ENCODE results near the gene PRR36. TPM values are rescaled to one million over a fixed set of nuclear protein-coding genes. Genes with fewer than 3 reads are reported as not detected.
A peak's percentile ranks its signal among the peaks of the same experiment; 100 is the strongest.

Gene PRR36
- total and polyA plus RNA-seq, 2 donors (not counting 1 experiment from before 2014, with no cell fraction given): 0.01 TPM; not detected in 1

- CTCF ChIA-PET: interaction anchor here (1.0 to 1.5 kb wide), 5 partner anchors 18 to 355 kb away, joined by 3 to 5 read pairs (median 5); no protein-coding TSS in a partner anchor
- Mint-ChIP-seq H3K9me3 (ENCODE audit: insufficient read depth) (no peaks in the 10 kb centered on the region), H3K27me3 (peaks cover 8% of the 10 kb centered on the region), H3K4me3 (peak overlapping the region; percentile 29), H3K27ac (no peak overlapping the region), H3K4me1 (peaks cover 38% of the 10 kb centered on the region)
- DNase-seq (no peak), ATAC-seq (ENCODE audit: low read depth) (no peak)
- Histone ChIP-seq H3K4me1 (ENCODE audit: control insufficient read depth in 2 of 2, insufficient read depth in 2 of 2, low read length in 2 of 2) (peaks cover 35 to 41% of the 10 kb centered on the region in 2 donors), H3K4me3 (ENCODE audit: control extremely low read depth in 1 of 5, extremely low read depth in 1 of 5, insufficient read depth in 1 of 5, low read depth in 2 of 5, low read length in 4 of 5) (no peak overlapping the region), H2AFZ (ENCODE audit: insufficient read depth, low read depth, low read length, poor library complexity, severe bottlenecking) (no peak overlapping the region), H3K79me2 (ENCODE audit: control insufficient read depth, insufficient read depth, low read length) (peaks cover 5% of the 10 kb centered on the region), H4K20me1 (ENCODE audit: control insufficient read depth, insufficient read depth, low read length, poor library complexity, severe bottlenecking) (peaks cover 48% of the 10 kb centered on the region), H3K9me3 (ENCODE audit: control extremely low read depth in 1 of 3, control insufficient read depth in 2 of 3, insufficient read depth in 1 of 3, low read length in 2 of 3) (peaks cover 0 to 11% (median 0%) of the 10 kb centered on the region in 3 donors), H3K27ac (ENCODE audit: low read length in 2 of 2) (no peak overlapping the region), H3K36me3 (replicated peaks in 1 of 2; ENCODE audit: control extremely low read depth in 1 of 2, control insufficient read depth in 1 of 2, extremely low read depth in 1 of 2, insufficient read depth in 2 of 2, low read length in 1 of 2) (peaks cover 0 to 13% of the 10 kb centered on the region in 2 experiments), H3K4me2 (replicated peaks; ENCODE audit: low read depth, low read length, poor library complexity, severe bottlenecking) (no peak overlapping the region), H3K9ac (ENCODE audit: low read length) (no peak overlapping the region), H3K27me3 (replicated peaks in 1 of 4; ENCODE audit: control extremely low read depth in 1 of 4, control insufficient read depth in 3 of 4, insufficient read depth in 4 of 4, low read length in 3 of 4) (peaks cover 0 to 12% (median 8%) of the 10 kb centered on the region in 4 experiments)
- intact Hi-C loops (cut with micrococcal nuclease): no loop called here
- TF ChIP-seq EZH2 (IDR thresholded peaks at IDR 0.05; ENCODE audit: borderline replicate concordance, insufficient read depth, low read depth, low read length, poor library complexity, severe bottlenecking): no peak
- TF ChIP-seq, protein P1, sequence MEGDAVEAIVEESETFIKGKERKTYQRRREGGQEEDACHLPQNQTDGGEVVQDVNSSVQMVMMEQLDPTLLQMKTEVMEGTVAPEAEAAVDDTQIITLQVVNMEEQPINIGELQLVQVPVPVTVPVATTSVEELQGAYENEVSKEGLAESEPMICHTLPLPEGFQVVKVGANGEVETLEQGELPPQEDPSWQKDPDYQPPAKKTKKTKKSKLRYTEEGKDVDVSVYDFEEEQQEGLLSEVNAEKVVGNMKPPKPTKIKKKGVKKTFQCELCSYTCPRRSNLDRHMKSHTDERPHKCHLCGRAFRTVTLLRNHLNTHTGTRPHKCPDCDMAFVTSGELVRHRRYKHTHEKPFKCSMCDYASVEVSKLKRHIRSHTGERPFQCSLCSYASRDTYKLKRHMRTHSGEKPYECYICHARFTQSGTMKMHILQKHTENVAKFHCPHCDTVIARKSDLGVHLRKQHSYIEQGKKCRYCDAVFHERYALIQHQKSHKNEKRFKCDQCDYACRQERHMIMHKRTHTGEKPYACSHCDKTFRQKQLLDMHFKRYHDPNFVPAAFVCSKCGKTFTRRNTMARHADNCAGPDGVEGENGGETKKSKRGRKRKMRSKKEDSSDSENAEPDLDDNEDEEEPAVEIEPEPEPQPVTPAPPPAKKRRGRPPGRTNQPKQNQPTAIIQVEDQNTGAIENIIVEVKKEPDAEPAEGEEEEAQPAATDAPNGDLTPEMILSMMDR (IDR thresholded peaks at IDR 0.05): no peak
- POLR2A ChIA-PET: interaction anchor here (1.8 kb wide), 1 partner anchor 20 kb away, joined by 4 read pairs; the partner anchor contains the start of gene TIMM44
- WGBS (ENCODE audit: insufficient coverage): 92% methylated on average over 18 of the region's 31 CpGs
Observed at GRCh38 chr19:7923295-7924191, 49.4 kb upstream of the PRR36 start.

GRCh38 chr19:7922836-7923195 is 48.6 kb upstream of the PRR36 start:
- Histone ChIP-seq H3K4me1 (ENCODE audit: control insufficient read depth in 2 of 2, insufficient read depth in 2 of 2, low read length in 2 of 2) (peaks cover 42 to 49% of the 10 kb centered on the region in 2 donors), H3K27me3 (replicated peaks in 1 of 4; ENCODE audit: control extremely low read depth in 1 of 4, control insufficient read depth in 3 of 4, insufficient read depth in 4 of 4, low read length in 3 of 4) (peaks cover 0 to 19% (median 13%) of the 10 kb centered on the region in 4 experiments), H3K9me3 (ENCODE audit: control extremely low read depth in 1 of 3, control insufficient read depth in 2 of 3, insufficient read depth in 1 of 3, low read length in 2 of 3) (peaks cover 0 to 16% (median 0%) of the 10 kb centered on the region in 3 donors), H3K27ac (ENCODE audit: low read length in 2 of 2) (no peak overlapping the region), H4K20me1 (ENCODE audit: control insufficient read depth, insufficient read depth, low read length, poor library complexity, severe bottlenecking) (peaks cover 49% of the 10 kb centered on the region), H2AFZ (ENCODE audit: insufficient read depth, low read depth, low read length, poor library complexity, severe bottlenecking) (no peak overlapping the region), H3K36me3 (replicated peaks in 1 of 2; ENCODE audit: control extremely low read depth in 1 of 2, control insufficient read depth in 1 of 2, extremely low read depth in 1 of 2, insufficient read depth in 2 of 2, low read length in 1 of 2) (peaks cover 0 to 13% of the 10 kb centered on the region in 2 experiments), H3K9ac (ENCODE audit: low read length) (no peak overlapping the region), H3K4me2 (replicated peaks; ENCODE audit: low read depth, low read length, poor library complexity, severe bottlenecking) (no peak overlapping the region), H3K4me3 (ENCODE audit: control extremely low read depth in 1 of 5, extremely low read depth in 1 of 5, insufficient read depth in 1 of 5, low read depth in 2 of 5, low read length in 4 of 5) (no peak overlapping the region), H3K79me2 (ENCODE audit: control insufficient read depth, insufficient read depth, low read length) (peaks cover 8% of the 10 kb centered on the region)
- WGBS (ENCODE audit: insufficient coverage): 91% methylated on average over 4 of the region's 8 CpGs
- no peak overlapping the region for H3K27ac Mint-ChIP-seq
- no peak for ATAC-seq (ENCODE audit: low read depth)
- peak overlapping the region; percentile 26 for H3K4me3 Mint-ChIP-seq
- intact Hi-C loops (cut with micrococcal nuclease): no loop called here
- H3K4me1 Mint-ChIP-seq: peaks cover 43% of the 10 kb centered on the region
- ChIA-PET CTCF (interaction anchor here (3.8 kb wide), 1 partner anchor 21 kb away, joined by 28 read pairs; the partner anchor contains the start of gene TIMM44), POLR2A (interaction anchor here (1.8 kb wide), 1 partner anchor 20 kb away, joined by 4 read pairs; the partner anchor contains the start of gene TIMM44)
- TF ChIP-seq, protein P1 (IDR thresholded peaks at IDR 0.05): no peak
- TF ChIP-seq EZH2 (IDR thresholded peaks at IDR 0.05; ENCODE audit: borderline replicate concordance, insufficient read depth, low read depth, low read length, poor library complexity, severe bottlenecking): no peak
- DNase-seq: no peak
- peaks cover 14% of the 10 kb centered on the region for H3K27me3 Mint-ChIP-seq
- H3K9me3 Mint-ChIP-seq (ENCODE audit: insufficient read depth): no peaks in the 10 kb centered on the region
